Stimulated activated CD8-positive, alpha-beta memory T cell treated with anti-CD3 and anti-CD28 coated beads, Interleukin-12 subunit alpha, Interleukin-12 subunit beta, amount 100 ng/mL, for 1 hour (primary cell): Measurements from ENCODE around the gene LAPTM5.

ENCODE experiments used
- DNase-seq: peaks from one replicate; pipeline ENCODE4 v3.0.0-alpha.2; 2020; ENCODE audit warnings: low read depth

LAPTM5 gene

DNA sequence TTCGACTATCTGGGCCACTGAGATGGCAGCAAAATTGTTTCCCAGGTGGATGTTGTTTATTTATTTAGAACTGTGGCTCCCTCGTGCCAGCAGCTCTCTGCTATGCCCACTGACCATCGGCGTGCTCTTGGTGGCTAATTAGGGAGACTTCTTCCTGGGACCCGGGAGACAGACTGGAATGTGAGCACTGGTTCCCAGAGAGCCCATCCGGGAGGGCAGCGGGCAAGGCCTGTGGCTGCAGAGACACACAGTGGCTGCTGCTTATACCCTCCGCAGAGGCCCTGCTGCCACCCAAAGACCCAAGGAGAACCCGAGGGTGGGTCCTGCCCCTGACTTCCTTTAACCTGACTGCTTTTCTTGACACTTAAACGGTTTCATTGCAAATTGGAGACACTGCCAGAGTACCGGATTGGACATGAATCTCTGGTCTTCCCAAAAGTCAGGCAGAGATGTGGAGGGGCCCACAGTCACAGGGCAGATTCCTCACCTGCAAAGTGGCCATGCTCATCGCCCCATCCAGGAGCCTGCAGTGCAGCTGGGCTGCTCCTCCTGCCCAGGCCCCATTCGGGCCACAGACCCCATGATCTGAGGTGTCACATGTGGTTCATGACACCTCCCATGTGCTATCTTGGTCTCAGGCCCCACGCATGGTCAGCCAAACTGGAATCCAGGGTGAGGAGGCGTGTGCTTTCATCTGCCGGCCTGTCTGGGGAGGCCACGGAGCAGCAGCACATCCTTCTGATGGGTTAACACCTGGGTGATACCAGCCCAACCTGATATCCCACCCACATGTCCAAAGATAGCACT is 28.5 kb downstream of the LAPTM5 start:
- no peak for DNase-seq

GRCh38 chr1:30728340-30728739 is 29.2 kb downstream of the LAPTM5 start:
- DNase-seq = no peak

GRCh38 chr1:30727824-30728223 is 29.8 kb downstream of the LAPTM5 start:
- no peak for DNase-seq

- no peak for DNase-seq
These were observed 30.5 kb downstream of the LAPTM5 start for GRCh38 chr1:30726773-30727684.

DNA sequence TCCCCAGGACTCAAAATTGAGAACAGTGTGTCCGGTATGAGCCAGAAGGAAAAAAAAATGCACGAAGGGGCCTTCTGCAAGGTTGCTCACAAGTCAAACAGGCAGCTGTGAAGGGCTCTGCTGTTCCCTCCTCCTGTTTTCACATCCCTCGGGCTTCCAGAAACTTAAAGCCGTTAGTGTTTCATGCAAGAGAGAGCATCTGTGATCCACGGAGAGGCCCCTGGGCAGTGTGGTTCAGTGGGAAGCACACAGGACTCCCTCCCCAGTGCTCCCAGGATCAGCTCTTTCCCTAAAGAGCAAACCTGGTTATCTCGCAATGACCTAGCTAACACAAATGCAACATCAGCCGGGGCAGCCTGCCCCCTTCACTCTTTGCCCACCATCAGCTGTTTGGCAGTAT is 31.3 kb downstream of the LAPTM5 start:
- no peak for DNase-seq

DNA sequence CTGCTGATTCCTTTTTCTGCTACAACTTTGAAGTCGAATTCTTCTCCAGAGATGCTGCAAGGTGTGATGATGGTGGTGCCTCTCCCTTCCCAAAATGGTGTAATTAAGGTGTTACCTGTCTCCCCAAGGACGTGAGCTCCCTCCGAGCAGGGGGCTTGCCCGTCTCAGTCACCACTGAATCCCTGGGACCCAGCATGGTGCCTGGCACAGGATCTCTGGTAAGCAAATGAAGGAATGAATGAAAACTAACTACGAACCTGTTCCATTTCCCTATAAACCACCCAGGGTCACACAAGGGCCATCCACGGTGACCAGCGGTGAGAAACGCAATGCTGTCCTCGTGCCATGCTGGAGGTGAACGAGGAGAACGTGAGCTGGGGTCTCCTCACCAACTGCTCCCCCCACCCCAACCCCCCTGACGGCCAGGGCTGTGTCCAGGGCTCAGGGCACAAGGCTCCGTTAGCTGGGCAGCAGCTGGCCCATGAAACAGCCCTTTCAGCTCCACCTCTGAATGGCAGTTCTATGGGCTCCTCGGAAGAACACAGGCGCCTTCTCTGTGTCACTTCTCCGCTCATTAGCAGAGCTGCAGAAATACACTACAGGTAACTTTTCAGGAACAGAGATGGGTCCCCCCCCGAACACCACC is 32.0 kb downstream of the LAPTM5 start:
- DNase-seq = no peak

DNA sequence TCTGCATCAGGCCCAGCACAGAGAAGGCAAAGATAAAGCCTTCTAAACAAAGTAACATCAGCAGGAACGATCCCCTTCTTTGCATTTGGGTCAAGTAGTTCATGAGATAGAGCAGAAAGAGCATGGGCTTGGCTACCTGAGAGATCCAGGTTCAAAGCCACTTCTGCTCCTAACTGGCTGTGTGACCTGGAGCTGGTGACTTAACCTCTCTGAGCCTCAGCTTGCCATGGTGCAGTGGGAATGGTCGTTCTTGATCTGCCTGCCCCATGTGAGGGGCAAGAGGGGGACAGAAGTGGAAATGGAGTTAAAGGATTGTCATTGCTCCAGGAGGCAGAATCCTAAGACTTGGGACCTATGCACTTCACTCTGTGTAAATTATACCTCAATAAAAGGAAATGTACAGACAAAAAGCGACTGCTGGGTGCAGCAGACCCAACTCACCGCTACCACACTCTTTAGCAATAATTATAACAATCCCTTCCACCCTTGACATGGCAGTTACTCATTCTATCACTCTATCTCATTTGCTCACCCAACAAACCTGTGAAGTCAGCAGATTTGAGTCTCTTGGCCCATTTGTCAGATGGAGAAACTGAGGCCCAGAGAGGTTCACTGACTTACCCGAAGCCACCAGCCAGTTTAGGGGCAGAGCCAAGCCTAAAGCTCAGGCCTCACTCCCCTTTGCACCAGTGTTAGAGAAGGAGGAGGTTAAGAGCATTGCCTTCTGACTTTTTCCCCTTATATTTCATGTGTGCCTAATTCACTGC is 32.7 kb downstream of the LAPTM5 start:
- DNase-seq = no peak

DNA sequence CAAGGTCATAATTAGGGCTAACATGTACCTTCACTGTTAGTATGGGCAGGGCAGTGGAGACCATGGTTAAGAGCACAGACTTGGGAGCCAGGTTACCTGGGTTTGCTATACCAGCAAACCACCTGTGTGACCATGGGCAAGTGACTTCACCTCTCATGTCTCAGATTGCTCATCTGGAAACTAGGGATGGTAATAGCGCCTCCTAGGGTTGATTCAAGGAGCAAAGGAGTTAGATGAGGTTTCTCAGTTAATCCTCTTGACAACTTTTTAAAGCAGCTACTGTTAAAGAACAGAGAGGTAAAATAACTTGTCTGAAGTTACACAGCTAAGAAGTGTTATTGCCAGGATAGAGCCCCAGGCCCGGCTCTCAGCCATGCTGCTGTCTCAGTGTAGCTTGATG is 33.4 kb downstream of the LAPTM5 start:
- DNase-seq = no peak

DNA sequence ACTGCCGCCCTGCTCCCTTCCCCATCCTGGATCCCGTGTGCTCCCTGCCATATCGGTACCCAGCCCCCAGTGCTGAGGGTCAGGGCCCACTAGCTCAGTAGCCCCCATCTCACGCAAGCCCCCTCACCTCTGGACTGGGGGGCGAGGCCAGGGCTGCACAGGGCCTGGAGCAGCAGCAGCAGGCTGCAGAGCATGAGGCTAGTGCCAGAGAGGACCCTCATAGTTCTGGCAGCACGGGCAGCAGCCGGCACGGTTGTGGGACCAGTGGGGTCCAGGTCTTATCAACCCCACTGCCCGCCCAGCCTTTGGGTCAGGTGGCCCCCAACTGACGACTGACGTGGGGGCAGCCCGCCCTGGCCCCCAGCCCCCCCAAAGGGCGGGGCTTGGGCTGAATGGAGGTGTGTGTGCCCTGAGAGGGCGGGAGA is 34.2 kb downstream of the LAPTM5 start, which contains the start of gene MATN1:
Gene MATN1, minus strand, starts transcription at position 255 of the 425 bp plus-strand sequence. Its CDS starts 34 bp downstream, at position 221.
- DNase-seq = no peak

GRCh38 chr1:30721812-30722537 is 35.6 kb downstream of the LAPTM5 start:
- no peak for DNase-seq

- DNase-seq = no peak
These were observed 36.2 kb downstream of the LAPTM5 start for GRCh38 chr1:30721341-30721793.

- no peak for DNase-seq
These were observed 37.0 kb downstream of the LAPTM5 start for GRCh38 chr1:30720271-30721223.

DNA sequence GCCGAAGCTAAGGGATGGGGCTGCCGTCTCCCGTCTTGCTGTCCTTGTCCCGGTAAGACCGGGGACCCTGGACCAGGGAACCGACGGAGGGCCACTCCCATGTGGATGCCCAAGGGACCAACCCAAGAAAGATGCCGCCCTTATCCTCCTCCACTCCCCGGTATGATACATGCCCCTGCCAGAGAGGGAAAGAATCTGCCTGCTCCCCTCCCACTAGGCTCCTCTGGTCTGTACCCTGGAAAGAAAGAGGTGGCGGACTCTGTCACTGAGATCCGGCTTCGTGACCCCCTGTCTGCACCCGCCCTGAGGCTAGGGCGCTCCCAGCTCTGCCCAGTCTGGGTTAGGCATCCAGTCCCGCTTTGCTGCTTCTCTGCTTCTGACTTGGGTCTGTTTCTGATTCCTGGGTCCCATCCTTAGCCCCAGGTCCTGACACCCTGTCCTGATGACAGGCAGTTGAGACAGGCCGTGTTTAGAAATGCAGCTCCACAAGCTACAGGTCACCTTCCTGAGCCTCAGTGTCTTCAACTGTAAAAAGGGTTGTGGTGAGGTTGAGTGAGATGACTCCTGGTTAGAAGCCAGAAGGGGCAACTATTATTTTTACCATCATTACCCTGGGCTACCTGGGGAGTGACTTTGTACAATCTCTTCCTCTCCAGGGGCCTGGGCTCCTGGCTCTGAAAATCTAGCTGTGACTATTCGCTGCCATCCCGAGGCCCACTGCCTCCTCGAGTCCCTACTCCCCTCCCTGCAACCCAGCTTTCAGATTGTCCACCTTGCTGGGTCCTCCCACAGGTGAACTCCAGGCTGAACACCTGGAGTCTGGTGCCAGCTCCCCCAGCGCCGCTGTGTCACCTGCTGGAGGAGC is 37.9 kb downstream of the LAPTM5 start:
- no peak for DNase-seq

DNA sequence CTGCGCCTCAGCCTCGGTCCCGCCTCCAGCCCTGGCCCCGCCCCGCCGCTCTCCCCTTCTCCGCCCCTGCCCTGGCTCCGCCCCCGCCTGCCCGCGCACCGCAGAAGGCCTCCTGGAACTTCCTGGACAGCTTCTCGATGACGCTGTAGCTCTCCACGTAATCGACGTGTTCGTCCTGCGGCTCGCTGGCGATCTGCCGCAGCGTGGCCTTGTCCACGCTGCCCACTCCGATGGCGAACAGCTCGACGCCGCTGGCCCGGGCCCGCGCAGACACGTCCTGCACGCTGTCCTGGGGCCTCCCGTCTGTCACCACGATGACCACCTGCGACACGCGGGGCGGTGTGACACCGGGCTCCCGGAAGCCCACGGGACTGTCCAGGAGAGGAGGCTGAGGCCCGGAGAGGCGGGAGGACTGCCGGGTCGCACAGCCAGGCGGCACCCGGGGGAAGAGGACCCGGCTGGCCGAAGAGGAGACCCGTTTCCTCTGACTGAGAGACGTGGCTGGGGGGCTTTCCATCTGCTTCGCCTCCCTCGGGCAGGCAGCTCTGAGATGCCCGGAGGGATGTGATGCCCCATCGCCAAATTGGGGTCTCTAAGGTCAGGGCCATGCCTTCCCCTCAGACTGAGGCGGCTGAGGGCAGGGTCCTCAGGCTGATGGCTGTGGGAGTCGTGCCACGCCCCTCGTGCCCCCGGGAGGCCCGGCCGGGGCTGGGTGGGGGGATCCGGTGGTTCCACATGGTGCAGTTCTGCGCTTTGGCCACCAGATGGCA is 38.8 kb downstream of the LAPTM5 start:
- peak; percentile 76 for DNase-seq

DNA sequence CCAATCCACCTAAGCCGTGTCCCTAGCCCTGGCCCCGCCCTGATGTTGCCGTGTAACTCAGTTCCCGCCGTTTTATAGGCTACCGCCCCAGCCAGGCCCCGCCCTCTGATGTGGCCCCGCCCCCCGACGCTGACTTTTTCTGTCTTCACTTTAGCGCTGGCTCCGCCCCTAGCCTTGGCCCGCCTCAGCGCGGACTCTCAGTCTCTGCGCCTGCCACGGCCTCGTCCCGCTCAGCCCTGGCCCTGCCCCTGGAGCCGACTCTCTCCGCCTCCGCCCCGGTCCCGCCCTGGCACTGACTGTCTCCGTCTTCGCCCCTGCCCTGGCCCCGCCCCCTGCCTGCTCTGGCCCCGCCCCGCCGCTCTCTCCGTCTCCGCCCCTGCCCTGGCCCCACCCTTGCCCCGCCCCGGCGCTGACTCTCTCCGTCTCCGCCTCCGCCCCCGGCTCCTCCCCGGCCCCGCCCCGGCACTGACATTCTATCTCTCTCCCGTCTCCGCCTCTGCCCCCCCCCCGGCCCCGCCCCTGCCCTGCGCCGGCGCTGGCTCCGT is 39.4 kb downstream of the LAPTM5 start:
- DNase-seq = peak; percentile 99

- DNase-seq = no peak
These were observed 40.9 kb downstream of the LAPTM5 start for GRCh38 chr1:30716646-30717045.

GRCh38 chr1:30715886-30716285 is 41.7 kb downstream of the LAPTM5 start:
- DNase-seq = no peak

DNA sequence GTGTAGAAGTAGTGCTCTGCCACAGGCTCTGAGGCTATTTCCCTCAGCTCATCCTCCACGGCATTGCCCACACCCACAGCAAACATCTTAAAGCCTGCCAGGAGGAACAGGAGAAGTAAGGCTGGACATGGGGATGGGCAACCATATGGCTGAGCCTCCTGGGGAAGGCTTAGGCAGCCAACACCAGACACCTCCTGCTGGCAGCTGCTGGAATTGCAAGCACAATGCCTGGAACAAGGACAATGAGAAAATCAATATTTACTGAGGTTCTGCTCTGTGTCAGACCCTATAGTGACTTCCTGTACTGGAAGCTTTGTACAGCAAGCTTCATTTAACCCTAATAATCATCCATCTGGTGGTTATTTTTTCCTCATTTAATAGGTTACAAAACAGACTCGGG is 42.4 kb downstream of the LAPTM5 start:
- DNase-seq = no peak
